ENCODE results near the gene CCNT2.
"Not testable (repeated sequence)": the region's sequence is repeated elsewhere in the genome, so short reads cannot be mapped to it uniquely, and the experiment has no call there.

- not testable (repeated sequence) for TF ChIP-seq TAF1 (IDR thresholded peaks at IDR 0.05; ENCODE audit: borderline replicate concordance, low read depth, low read length); POLR2A (IDR thresholded peaks at IDR 0.05; ENCODE audit: low read depth, low read length)
Observed at GRCh38 chr2:134967166-134967565, 48.5 kb downstream of the CCNT2 start.

Data from GM12892 (cell line).